ENCODE results near the gene ANKRD62.

Gene ANKRD62

GRCh38 chr18:12056034-12056883 lies 37.4 kb upstream of the ANKRD62 start:
- Histone ChIP-seq H3K9ac (ENCODE audit: low read length) (no peak overlapping the region), H3K27ac (ENCODE audit: low read length) (no peak overlapping the region), H3K9me2 (replicated peaks; ENCODE audit: insufficient read depth, low read length) (no peaks in the 10 kb centered on the region), H3K9me3 (replicated peaks; ENCODE audit: insufficient read depth, low read length) (no peaks in the 10 kb centered on the region), H3K4me2 (ENCODE audit: low read depth, low read length) (no peak overlapping the region), H3K4me3 (ENCODE audit: low read length) (no peak overlapping the region), H3F3A (ENCODE audit: insufficient read depth, low read length) (no peaks in the 10 kb centered on the region), H3K4me1 (ENCODE audit: low read length) (peaks cover under 1% of the 10 kb centered on the region; the same call in 1 of the 2 replicates), H3K36me3 (replicated peaks; ENCODE audit: insufficient read depth, low read length) (no peaks in the 10 kb centered on the region), H2AFZ (ENCODE audit: low read length) (no peak overlapping the region), H4K20me1 (ENCODE audit: insufficient read depth, low read length) (no peaks in the 10 kb centered on the region), H3K27me3 (replicated peaks; ENCODE audit: insufficient read depth, low read length) (no peaks in the 10 kb centered on the region), H3K79me2 (ENCODE audit: low read length) (no peaks in the 10 kb centered on the region)
- no peak for DNase-seq
- no peak for TF ChIP-seq CTCF (IDR thresholded peaks at IDR 0.05; ENCODE audit: low read length)
- no peak for TF ChIP-seq EZH2 (optimal IDR thresholded peaks at IDR 0.05; ENCODE audit: low read depth, low read length)
- no peak for TF ChIP-seq EZH2phosphoT487 (IDR thresholded peaks at IDR 0.05; ENCODE audit: low read length)

DNA sequence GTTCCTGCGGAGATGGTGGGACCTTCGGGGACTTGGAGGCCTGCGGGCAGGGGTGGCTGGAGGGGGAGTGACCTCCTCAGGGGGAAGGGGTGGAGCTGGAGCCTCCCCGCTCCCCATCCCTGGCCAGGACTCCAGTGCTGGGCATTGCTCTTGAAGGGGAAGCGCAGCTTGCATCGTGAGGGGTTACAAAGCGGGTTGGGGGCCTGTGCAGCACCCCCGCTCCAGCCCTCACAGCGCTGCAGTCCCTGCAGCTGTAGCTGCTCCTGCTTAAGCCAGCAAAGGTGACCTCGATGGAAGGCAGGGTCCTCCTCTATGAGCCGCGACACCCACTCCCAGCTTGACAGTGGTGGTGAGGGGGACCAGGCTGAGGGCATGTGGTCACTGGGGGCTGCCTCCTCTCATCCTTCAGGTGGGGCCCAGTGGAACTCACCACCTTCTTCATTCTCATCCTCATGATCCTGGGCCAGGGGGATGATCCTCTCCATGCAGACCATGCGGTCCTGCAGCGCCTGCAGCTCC lies 36.7 kb upstream of the ANKRD62 start:
- no peaks in the 10 kb centered on the region for H3K9me2 ChIP-seq (replicated peaks; ENCODE audit: insufficient read depth, low read length)
- no peaks in the 10 kb centered on the region for H3F3A ChIP-seq (ENCODE audit: insufficient read depth, low read length)
- no peak overlapping the region for H3K4me2 ChIP-seq (ENCODE audit: low read depth, low read length)
- H3K27ac ChIP-seq (ENCODE audit: low read length) = no peak overlapping the region
- H3K36me3 ChIP-seq (replicated peaks; ENCODE audit: insufficient read depth, low read length) = no peaks in the 10 kb centered on the region
- no peak for TF ChIP-seq EZH2 (optimal IDR thresholded peaks at IDR 0.05; ENCODE audit: low read depth, low read length)
- no peak for TF ChIP-seq EZH2phosphoT487 (IDR thresholded peaks at IDR 0.05; ENCODE audit: low read length)
- no peak for TF ChIP-seq CTCF (IDR thresholded peaks at IDR 0.05; ENCODE audit: low read length)
- no peak overlapping the region for H3K9ac ChIP-seq (ENCODE audit: low read length)
- H3K4me3 ChIP-seq (ENCODE audit: low read length) = no peak overlapping the region
- H3K9me3 ChIP-seq (replicated peaks; ENCODE audit: insufficient read depth, low read length) = no peaks in the 10 kb centered on the region
- H4K20me1 ChIP-seq (ENCODE audit: insufficient read depth, low read length) = no peaks in the 10 kb centered on the region
- no peak overlapping the region for H2AFZ ChIP-seq (ENCODE audit: low read length)
- no peak for DNase-seq
- no peaks in the 10 kb centered on the region for H3K27me3 ChIP-seq (replicated peaks; ENCODE audit: insufficient read depth, low read length)
- no peaks in the 10 kb centered on the region for H3K4me1 ChIP-seq (ENCODE audit: low read length)
- H3K79me2 ChIP-seq (ENCODE audit: low read length) = no peaks in the 10 kb centered on the region

DNA sequence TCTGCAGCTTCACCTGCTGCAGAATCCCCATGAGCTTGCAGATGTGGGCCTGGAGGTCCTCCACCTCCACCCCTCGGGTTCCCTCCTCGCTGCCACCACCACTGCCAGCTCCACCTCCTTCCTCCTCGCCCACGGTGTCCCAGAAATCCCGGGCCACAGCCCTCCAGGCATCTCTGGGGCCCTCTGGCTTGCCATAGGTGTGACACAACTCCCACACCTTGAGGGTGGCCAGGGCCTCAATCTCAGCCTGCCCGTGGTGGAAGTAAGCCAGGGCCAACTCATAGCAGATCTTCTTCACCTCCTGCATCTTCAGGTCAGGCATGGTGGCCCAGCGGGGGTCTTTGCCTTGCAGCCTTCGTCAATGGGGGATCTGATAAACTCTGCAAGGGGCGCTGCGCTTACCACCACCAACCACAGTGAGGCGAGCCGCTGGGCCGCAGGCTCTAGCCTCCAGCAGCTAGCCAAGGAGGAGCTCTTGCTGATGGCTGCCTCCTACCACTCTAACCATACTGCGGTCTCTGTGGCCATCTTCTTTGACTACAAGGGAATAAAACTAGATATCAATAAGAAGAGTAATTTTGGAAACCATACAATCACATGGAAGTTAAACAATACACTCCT lies 36.1 kb upstream of the ANKRD62 start:
- H3K9ac ChIP-seq (ENCODE audit: low read length) = no peak overlapping the region
- H4K20me1 ChIP-seq (ENCODE audit: insufficient read depth, low read length) = no peaks in the 10 kb centered on the region
- H3K4me3 ChIP-seq (ENCODE audit: low read length) = no peak overlapping the region
- no peaks in the 10 kb centered on the region for H3K36me3 ChIP-seq (replicated peaks; ENCODE audit: insufficient read depth, low read length)
- H3K27me3 ChIP-seq (replicated peaks; ENCODE audit: insufficient read depth, low read length) = no peaks in the 10 kb centered on the region
- no peaks in the 10 kb centered on the region for H3K4me1 ChIP-seq (ENCODE audit: low read length)
- H3K4me2 ChIP-seq (ENCODE audit: low read depth, low read length) = no peak overlapping the region
- H3K9me3 ChIP-seq (replicated peaks; ENCODE audit: insufficient read depth, low read length) = no peaks in the 10 kb centered on the region
- no peak for DNase-seq
- H3F3A ChIP-seq (ENCODE audit: insufficient read depth, low read length) = no peaks in the 10 kb centered on the region
- TF ChIP-seq EZH2 (optimal IDR thresholded peaks at IDR 0.05; ENCODE audit: low read depth, low read length) (no peak), CTCF (IDR thresholded peaks at IDR 0.05; ENCODE audit: low read length) (no peak), EZH2phosphoT487 (IDR thresholded peaks at IDR 0.05; ENCODE audit: low read length) (no peak)
- H3K9me2 ChIP-seq (replicated peaks; ENCODE audit: insufficient read depth, low read length) = no peaks in the 10 kb centered on the region
- no peaks in the 10 kb centered on the region for H3K79me2 ChIP-seq (ENCODE audit: low read length)
- no peak overlapping the region for H2AFZ ChIP-seq (ENCODE audit: low read length)
- H3K27ac ChIP-seq (ENCODE audit: low read length) = no peak overlapping the region

Measured in MM.1S (cell line).